Measurements from ENCODE around the gene CTR9. TPM values are rescaled to one million over a fixed set of nuclear protein-coding genes. Genes with fewer than 3 reads are reported as not detected.

The CTR9 gene
- total and polyA plus RNA-seq, 3 donors from 2014 or later: 47.3 to 50.9 (median 48.6) TPM

DNA sequence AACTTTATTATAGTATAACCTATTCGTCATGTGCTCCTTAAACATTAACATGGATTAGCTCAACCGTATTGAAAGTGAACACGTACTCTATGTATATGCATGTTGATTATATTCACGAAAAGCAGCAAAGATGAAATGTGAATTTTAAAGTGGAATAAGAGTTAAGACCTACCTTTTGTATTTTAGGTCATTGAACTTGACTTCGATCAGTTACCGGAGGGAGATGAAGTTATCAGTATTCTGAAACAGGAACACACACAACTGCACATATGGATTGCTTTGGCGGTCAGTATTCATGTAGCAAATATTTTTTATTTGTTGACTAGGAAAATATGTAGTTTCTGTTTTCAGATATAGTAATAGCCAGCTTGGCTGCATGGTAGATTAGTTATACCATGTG lies 1.4 kb downstream of the CTR9 start:
- Histone ChIP-seq H3K36me3 (ENCODE audit: low read depth, missing control alignments) (no peaks in the 10 kb centered on the region), H3K27me3 (no peaks in the 10 kb centered on the region), H3K27ac (no peak overlapping the region), H3K4me1 (peaks cover 5% of the 10 kb centered on the region), H3K4me3 (no peak overlapping the region), H3K9me3 (no peaks in the 10 kb centered on the region)
- 82 to 85% methylated on average over 7 of the region's 7 CpGs for WGBS, 2 donors
- DNase-seq: no peak
- intact Hi-C loops (cut with DNase I; ENCODE audit: low total_unique reads): no loop called here
- TF ChIP-seq POLR2A (IDR thresholded peaks at IDR 0.05): no peak
- TF ChIP-seq, protein P1, sequence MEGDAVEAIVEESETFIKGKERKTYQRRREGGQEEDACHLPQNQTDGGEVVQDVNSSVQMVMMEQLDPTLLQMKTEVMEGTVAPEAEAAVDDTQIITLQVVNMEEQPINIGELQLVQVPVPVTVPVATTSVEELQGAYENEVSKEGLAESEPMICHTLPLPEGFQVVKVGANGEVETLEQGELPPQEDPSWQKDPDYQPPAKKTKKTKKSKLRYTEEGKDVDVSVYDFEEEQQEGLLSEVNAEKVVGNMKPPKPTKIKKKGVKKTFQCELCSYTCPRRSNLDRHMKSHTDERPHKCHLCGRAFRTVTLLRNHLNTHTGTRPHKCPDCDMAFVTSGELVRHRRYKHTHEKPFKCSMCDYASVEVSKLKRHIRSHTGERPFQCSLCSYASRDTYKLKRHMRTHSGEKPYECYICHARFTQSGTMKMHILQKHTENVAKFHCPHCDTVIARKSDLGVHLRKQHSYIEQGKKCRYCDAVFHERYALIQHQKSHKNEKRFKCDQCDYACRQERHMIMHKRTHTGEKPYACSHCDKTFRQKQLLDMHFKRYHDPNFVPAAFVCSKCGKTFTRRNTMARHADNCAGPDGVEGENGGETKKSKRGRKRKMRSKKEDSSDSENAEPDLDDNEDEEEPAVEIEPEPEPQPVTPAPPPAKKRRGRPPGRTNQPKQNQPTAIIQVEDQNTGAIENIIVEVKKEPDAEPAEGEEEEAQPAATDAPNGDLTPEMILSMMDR (IDR thresholded peaks at IDR 0.05): no peak

- no peaks in the 10 kb centered on the region for H3K27me3 ChIP-seq
- no peak overlapping the region for H3K4me3 ChIP-seq
- intact Hi-C loops (cut with DNase I; ENCODE audit: low total_unique reads): no loop called here
- TF ChIP-seq POLR2A (IDR thresholded peaks at IDR 0.05): no peak
- TF ChIP-seq, protein P1 (IDR thresholded peaks at IDR 0.05): no peak
- H3K36me3 ChIP-seq (ENCODE audit: low read depth, missing control alignments): no peaks in the 10 kb centered on the region
- H3K9me3 ChIP-seq: no peaks in the 10 kb centered on the region
- no peak overlapping the region for H3K27ac ChIP-seq
- no peak for DNase-seq
- 93 to 100% methylated on average over 1 of the region's 1 CpG for WGBS, 2 donors
- no peaks in the 10 kb centered on the region for H3K4me1 ChIP-seq
Observed at GRCh38 chr11:10758957-10759356, 7.9 kb downstream of the CTR9 start.

- no peak for DNase-seq
- 93 to 94% methylated on average over 6 of the region's 6 CpGs for WGBS, 2 donors
- Histone ChIP-seq H3K4me1 (no peaks in the 10 kb centered on the region), H3K36me3 (ENCODE audit: low read depth, missing control alignments) (no peaks in the 10 kb centered on the region), H3K4me3 (no peak overlapping the region), H3K9me3 (no peaks in the 10 kb centered on the region), H3K27ac (no peak overlapping the region), H3K27me3 (no peaks in the 10 kb centered on the region)
- intact Hi-C loops (cut with DNase I; ENCODE audit: low total_unique reads): no loop called here
- TF ChIP-seq, protein P1 (IDR thresholded peaks at IDR 0.05): no peak
- no peak for TF ChIP-seq POLR2A (IDR thresholded peaks at IDR 0.05)
Observed at GRCh38 chr11:10761085-10761698, 10.1 kb downstream of the CTR9 start.

DNA sequence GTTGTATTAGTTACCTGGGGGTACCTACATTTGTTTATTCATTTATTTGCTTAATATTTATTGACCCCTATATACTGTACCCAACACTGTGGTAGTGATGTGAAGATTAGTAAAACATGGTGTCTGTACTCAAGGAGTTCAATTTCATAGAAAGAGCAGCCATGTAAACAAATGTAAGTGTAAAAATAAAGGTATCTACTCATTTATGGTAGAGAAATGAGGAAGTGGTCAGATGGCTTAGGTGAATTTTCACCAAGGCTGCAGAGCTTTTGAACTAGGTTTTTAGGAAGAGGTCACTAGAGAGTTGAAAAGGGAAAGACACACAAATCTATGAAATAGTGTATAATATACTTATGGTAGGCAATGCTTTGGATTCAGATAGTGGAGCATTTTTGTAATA lies 11.1 kb downstream of the CTR9 start:
- no peaks in the 10 kb centered on the region for H3K9me3 ChIP-seq
- H3K27me3 ChIP-seq: no peaks in the 10 kb centered on the region
- DNase-seq: no peak
- TF ChIP-seq, protein P1 (IDR thresholded peaks at IDR 0.05): no peak
- no peak for TF ChIP-seq POLR2A (IDR thresholded peaks at IDR 0.05)
- intact Hi-C loops (cut with DNase I; ENCODE audit: low total_unique reads): no loop called here
- no peak overlapping the region for H3K27ac ChIP-seq
- H3K4me3 ChIP-seq: no peak overlapping the region
- no peaks in the 10 kb centered on the region for H3K36me3 ChIP-seq (ENCODE audit: low read depth, missing control alignments)
- H3K4me1 ChIP-seq: no peaks in the 10 kb centered on the region

DNA sequence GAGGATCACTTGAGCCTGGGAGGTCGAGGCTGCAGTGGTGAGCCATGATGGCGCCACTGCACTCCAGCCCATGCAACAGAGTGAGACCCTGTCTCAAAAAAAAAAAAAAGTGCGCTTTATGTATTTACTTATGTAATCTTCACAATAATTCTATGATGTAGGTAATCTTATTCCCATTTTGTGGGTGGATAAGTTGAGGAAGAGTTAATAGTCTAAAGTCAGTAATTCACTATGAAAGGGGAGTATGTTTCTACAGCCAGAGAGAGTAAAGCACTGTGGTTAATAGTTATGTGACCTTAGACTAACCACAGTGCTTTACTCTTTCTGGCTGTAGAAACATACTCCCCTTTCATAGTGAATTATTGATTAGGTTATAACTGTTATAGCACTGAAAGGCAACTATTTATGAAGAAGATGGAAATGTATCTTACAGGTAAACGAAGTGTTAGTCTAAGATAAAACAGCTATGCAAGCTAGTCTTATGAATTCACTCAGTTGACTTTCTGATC lies 11.9 kb downstream of the CTR9 start:
- Histone ChIP-seq H3K27me3 (no peaks in the 10 kb centered on the region), H3K27ac (no peak overlapping the region), H3K9me3 (no peaks in the 10 kb centered on the region), H3K36me3 (ENCODE audit: low read depth, missing control alignments) (no peaks in the 10 kb centered on the region), H3K4me1 (no peaks in the 10 kb centered on the region), H3K4me3 (no peak overlapping the region)
- 92 to 96% methylated on average over 4 of the region's 4 CpGs for WGBS, 2 donors
- TF ChIP-seq POLR2A (IDR thresholded peaks at IDR 0.05): no peak
- TF ChIP-seq, protein P1 (IDR thresholded peaks at IDR 0.05): no peak
- DNase-seq: no peak
- intact Hi-C loops (cut with DNase I; ENCODE audit: low total_unique reads): no loop called here
